ENCODE results near the gene GPC3. TPM values are rescaled to one million over a fixed set of nuclear protein-coding genes. Genes with fewer than 3 reads are reported as not detected.

Gene GPC3
- polyA plus RNA-seq, 12 donors: 274 to 737 (median 386) TPM

DNA sequence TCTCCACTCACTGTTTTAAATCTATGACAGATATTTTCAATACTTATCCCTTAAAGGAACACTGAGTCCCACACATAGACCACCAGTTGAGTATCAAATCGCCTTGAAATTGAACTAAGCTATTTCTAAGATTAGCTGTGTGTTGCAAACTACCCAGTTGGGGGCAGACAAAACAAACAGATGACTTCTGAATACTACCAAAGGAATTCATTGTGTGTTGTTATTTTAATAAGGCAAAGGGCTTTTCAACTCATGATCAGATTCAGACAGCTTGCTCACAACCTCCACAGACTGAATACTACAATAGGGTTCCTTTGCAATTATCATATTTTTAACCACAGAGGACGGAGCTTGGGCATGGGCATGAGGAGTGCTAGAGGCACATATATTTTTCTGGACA lies 287.1 kb downstream of the GPC3 start:
- no peak for DNase-seq

DNA sequence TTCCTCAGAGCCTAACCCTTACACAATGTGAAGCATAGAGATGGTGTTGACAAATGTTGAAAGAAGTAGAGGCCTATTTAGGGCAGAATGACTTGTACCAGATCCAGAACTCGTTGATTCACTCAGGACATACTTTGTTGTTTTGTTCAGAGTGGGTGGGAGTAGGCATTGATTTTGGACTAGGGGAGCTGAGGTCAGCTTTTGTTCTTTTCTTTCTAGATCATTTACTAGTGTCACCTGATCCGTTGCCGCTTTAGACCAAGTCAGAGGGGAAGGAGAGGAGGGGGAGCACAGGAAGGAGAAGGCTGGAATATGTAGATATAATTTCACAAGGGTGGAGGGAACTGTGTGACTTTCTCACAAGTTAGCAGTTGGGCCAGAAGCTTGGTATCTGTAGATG lies 287.7 kb downstream of the GPC3 start:
- no peak for DNase-seq

DNA sequence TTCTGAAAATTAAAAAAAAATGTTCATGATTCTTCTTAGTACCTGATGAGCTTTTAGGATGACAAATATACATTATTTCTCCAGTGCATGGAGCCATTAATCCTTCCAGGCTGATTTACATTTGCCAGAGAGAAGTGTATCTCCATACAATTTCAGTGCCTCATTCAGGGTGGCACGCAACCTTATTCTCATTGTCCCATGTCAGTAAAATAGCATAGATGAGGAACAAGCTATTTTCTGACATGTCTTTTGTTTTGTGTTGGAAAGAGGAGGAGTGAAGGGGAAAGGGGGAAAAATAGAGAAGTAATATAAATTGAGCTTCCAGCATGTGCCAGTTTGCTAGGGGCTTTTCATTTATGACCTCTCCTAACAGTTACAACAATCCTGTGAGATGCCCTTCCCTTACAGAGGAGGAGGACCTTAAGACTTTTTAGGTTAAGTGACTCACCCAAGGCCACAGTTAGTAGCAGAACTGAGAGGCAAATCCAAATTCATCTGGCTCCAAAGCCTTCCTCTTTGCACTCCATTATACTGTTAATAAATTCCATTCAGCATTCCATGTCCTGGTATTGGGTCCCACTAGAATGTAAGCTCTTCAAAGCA lies 295.3 kb downstream of the GPC3 start:
- no peak for DNase-seq

DNA sequence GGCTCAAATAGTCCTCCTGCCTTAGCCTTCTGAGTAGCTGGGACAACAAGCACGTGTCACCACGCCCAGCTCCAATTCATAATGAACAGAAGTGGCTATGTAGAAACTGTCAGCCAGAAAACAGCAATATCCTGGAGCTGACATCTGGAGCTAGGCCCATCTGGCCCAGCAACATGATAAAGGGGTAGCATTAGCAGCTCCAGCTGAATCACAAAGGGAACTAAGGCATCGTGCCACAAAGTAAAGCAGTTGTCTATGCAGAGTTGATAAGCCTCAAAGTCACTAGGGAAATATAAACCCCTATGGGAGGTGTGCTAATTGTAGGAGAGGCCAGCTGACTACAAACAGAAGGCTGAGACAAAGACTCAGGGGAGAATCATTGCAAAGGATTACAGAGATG lies 299.6 kb downstream of the GPC3 start:
- DNase-seq: peak; percentile 3

DNA sequence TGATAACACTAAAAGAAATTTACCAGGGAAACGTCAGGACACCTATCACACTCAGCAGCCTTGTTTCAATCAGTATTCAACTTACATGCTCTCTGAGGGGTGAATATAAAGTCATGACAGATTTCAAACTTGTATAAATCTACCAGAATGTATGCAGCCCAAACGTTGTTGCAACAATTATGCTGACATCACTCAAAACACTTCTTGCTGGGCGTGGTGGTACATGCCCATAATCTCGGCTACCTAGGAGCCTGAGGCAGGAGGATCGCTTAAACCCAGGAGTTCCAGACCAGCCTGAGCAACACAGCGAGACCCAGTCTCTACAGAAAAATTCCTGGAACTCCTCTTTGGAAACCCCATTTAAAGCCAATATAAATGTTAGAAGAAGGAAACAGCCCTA lies 303.5 kb downstream of the GPC3 start:
- DNase-seq: no peak

DNA sequence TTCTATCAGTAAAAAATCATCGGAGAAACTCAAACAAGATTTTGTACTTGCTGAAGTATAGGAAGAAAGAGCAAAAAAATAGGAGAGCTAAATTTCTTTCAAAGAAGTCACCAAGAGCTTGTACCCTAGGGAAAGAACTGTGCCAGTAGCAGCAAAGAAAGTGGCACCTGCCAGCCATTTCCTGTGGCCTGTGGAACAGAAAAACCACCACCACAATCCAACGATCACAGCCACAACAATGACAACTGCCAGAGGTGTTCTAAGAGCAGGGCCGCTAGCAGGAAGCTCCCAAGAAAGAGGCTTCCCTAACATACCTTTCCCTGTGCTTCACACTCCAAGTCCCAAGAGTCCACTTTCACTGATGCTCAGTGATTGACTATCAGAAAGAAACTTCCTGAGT lies 304.0 kb downstream of the GPC3 start:
- DNase-seq: no peak

DNA sequence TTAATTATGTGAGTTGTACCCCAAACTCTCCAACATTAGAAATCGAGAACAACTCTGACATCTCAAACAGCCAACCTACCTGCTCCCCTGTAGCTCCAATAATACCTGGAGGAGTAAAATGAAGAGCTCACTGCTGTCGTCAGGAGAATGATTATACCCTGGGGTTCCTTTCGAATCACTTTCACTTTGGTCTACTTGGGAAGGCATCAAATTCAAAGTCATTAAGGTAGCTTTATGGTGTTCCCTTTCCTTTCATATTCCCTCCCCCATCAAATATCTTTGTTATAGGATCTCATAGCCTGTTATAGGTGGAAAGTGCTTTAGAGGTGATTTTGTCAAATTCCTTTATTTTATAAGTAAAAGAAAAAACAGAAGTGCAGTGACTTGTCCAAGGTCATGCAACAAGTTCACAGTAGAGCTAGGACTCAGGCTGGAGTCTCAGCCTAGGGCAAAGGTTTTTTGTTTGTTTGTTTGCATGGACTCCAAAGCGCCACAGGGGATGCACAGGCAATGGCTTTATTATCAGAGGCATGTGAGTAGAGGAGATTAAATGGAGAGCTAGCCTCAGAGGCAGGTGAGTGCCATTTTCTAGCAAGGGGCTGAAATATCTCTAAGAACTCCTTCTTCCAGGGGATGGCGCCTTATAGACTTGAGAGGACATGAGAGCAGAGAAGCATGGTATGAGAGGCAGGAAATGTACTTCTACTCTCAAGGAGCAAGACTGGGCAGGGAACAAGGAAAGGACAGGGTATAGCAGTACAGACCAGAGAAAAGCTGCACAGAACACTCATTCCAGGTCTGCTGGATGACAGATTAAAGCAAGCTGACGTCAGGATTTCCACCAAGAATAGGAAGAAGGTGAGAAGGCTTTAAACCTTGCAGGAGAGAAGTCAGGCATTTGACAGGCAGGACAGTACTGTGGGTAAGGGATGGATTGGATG lies 308.0 kb downstream of the GPC3 start:
- no peak for DNase-seq

DNA sequence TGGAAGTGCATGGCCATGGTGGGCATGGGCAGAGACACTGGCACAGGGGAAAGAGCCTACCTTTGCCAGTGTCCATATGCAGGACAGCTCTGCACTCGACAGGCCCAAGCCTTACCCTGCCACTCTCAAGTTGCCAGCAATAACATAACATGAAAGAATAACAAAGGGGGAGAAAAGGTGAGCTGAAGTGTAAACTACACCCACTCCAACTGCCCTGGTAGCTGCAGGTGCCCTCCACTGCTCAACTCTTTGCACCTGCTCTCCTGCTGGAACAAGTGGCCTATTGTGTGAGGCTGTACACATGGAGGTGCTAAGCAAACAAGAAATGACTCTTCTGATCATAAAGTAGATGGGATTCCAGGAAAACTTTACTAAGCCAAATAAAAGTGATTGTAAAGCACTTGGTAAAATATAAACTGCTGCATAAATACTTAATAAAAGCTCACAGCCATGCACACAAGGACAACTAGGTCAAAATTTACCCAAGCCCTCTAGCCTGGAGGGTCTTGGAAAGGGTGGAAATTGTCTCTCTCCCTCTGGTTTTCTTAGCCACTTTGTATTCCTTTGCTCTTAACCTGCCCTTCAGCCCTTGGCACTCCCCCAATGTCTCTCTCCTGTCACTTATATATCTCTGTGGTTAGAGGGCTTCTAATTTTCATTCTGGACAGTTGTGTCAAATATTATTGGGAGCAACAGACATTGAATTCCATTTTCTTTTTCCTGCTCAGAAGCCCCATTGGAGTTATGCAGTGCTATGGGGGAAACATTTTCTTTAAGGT lies 308.9 kb downstream of the GPC3 start:
- no peak for DNase-seq

DNA sequence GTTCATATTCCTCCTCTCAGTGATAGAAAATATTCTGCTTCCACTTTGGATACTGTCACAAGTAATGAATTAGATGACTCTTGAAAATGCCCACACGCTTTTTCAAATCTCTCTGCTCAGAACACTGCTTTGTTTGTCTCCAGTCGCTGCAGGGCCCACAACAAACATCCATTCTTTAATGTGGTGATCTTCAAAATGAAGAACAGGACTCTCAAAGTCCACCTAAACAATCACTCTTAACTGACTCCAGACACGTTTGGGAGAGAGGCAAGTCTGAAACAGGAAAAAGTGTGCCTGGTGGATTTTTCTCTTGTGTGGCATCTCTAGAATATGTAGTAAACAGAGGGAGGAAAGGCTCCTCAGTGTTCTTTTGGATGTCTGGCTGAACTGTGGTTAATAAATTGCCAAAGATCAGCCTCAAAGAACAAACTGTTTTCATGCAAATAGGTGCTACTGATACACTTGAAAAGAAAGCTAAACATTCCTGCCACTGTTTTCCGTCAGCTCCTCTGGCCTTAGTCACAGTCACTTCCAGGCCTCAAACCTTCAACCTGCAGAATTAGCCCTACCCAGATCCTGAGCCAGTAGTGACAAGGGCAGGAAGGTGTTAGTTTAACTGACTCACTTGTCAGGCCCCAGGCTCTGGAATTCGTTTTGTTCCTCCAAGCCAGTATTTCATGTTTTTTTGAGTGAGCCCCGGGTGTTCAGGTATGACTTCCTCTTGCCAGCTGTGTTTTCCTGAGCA lies 310.5 kb downstream of the GPC3 start:
- DNase-seq: no peak

DNA sequence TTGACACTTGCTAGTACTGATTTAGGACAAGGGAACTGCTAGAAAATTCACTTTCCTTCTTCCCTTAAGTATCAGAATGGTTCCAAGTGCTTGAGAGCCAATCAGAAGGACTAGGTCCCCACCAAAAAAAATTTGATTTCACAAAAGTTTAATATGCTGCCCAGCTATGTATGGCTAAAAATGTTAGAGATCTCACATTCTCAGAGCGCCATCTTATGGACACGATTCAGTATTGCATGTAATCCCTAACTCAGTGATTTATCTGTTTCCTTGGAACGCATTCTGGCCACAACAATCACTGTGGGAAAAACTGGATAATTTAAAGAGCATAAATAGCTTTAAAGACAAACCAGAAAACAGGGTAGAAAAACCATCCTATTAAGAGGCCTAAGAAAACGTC lies 315.0 kb downstream of the GPC3 start:
- DNase-seq: peak; percentile 73

DNA sequence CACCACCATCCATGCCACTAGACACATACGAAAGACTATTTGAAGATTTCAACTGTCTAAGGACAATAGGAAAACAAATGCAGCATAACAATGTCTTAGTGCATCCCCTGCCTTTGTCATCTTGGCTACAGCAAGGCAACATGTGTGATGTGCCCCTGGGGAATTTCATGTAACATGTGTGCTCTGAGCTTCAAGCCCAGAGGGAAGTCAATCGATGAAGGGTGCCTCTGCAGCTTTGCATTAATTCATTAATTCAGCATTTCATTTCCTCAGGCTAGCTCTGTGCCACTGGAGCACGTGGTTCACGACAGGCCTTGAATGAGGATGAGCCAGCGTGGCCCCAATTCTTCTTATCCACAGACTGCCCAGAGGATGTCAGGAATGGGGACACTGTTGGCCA lies 316.2 kb downstream of the GPC3 start:
- DNase-seq: no peak

DNA sequence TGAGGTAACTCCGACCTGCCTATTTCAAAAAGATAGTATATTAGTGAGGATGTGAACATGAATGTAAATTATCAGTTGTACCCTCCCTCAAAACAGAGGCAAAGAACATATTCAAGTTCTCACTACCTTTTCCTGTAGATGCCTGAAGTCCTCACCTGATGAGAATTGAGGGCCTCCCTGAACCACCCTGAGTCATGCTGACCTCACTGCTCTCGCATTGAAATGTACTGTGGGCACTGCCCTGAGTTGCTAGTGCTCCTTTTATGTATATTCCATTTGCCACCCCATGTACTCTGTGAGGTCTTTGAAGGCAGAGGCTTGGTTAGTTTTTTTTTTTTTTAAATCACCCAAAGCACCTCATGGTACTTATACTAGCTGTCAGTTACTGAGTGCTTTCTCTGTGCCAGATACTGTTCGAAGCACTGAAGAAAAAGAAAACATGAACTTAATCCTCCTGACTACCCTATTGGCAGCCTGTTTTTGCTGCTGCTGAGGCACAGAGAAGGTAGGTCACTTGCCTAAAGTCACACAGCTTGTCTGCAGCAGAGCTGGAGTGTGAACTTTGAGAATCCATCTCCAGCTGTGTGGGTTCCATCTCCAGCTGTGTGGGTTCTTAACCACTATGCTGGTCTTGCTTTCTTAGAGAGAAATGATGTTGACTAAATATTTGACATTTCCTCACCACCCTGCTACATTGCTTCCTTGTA lies 317.0 kb downstream of the GPC3 start:
- DNase-seq: no peak

DNA sequence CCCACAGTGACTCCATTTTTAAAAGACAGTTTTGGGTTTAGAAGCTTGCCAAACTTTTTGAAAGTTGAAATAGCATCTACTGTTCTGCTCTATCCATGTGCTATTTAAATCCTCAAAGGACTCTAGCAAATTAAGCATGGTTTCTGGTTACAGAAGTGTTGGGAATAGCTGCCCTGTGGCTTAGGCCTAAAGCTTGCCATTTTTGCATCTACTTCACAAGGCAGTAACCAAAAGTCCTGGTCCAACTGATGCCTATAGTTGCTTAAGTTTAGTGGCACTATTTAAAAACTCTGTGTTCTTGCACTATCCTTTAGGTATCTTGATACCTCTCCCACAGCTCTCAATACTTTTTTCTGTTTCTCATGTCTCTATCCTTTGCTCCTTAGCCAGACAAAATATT lies 319.1 kb downstream of the GPC3 start:
- DNase-seq: no peak

DNA sequence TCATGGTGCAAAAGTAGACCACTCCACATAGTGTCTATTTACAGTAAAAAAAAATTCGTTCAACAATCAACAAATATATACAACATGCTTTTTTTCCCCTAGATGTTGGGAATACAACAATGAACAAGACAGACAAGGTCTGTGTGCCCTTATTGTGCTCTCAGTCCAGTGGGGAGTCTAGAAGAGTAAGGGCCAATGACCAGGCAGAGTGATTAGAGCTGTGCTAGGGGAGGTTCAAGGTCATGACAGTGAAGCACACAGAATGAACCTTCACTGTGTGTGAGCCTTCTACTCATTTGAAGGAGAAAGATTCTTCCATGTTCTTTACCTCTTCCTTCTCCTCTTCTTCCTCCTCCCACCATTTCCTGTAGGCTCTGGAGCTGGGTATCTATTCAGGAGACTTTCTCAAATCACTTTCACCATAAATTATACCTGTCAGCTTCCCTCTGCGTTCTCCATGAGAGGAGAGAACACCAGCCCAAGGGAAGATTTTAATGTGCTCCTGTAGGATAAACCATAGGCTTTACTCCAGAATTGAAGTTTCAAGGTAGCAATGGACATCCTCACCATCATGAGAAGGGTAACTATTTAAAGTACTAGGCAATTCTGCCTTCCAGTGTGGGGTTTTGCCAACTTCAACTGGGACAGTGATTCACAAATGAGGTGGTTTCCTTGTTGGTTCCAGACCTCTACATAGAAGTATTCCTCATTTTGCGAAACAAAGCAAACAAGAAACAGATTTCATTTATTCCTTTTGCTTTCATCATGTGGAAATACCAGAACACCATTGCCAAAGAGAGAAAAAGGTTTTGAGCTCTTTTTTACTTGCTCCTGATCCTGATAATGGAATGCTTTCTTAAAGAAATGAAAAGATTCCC lies 323.2 kb downstream of the GPC3 start:
- no peak for DNase-seq

DNA sequence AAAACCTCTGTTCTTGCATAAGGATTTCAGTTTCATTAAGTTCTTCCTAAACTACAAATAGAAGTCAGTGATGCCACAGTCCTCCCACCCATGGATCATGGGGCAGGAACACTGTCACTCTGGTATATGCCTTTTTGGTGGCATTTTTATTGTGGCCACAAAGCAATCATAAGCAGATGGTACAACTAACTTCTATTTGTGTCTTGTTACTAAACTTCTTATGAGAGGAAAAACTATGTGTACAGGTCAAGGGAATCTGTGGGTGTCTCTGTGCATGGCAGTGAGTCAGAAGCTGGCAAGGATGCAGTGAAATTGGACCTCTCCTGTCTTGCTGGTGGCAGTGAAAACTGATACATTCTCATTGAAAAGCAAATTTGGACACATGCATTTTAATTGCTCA lies 325.1 kb downstream of the GPC3 start:
- DNase-seq: no peak

DNA sequence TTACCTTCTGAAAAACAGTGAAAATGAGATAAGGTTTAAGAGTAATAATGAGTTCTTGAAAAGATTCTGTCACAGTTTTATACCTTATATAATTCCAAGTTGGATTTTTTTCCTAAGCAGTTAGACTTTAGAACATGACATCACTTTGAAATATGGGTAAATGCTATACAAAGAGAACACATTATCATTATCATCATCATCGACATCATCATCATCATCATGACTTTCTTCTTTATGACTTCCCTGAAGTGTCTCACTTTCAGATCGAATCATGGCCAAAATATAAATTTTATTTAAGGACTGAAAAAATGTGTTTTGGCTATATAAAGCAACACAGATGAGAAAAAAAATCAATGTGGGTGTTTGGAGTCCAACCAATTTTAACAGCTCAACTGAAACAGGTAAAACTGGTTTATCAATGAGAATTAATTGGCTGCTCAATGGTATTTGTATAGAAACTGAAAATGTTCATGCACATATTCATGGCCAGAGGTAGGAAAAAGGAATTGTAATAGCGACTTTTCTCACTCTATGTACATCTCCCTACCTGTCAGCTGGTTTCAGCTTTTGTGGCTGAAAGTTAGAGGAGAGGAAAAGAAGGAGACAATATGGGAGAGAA lies 327.0 kb downstream of the GPC3 start:
- DNase-seq: no peak

DNA sequence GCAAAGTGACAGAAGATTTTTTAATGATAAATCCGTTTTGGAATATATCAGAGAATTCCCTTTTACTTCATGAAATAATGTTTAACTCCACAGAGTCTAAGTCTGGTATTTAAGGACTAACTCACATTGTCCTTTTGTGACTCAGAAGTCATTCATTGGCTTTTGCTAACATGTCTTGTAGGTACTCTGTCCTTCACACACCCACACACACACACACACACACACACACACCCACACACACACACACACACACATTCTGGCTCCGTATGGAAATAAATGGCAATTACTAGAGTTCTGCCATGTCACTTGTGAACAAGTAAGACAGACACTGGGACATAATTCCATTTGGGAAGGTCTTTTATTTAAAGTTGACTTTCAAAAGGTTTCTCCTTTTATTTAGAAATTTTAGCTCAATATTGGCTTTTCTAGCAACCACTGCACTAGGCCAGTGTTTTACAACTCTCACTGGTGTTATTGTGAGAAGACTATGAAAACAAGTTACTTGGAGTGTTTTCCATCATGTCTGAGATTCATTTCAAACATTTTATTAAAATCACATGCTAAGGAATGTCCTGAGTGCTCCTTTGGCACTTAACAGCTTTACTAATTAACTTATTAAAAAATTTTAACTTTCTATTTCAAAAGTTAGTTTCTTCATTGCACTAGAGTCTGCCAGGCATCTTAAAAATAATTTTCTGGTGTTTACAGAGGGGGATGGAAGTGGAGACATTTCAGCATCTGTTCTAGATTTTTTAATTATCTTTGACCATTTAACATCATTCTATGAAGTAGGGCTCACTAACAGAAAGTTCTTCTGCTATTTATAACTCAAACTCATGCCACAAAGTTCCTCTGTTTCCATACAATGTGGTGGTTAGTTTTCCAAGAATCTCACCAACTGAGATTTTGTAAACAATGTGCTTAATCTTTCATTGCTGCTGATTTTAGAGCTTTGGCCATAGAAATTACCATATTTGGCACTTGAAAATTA lies 329.8 kb downstream of the GPC3 start:
- no peak for DNase-seq

DNA sequence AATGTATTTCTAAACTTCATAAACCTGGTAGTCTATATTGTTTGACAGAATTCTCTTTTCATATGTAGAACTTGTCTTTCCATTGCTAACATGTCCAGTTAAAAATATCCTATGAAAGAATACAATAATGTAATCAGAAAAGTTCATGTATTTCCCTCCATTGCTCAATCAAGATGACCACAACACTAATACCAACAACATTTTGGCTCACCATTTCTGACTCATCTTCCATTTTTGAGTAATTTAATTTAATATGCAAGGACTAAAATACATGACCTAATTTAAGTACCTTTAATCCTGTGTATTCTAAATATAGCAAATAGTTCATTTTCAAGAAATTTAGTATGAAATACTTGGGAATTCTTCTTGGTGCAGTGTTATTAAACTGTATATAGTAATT lies 330.6 kb downstream of the GPC3 start:
- DNase-seq: no peak

DNA sequence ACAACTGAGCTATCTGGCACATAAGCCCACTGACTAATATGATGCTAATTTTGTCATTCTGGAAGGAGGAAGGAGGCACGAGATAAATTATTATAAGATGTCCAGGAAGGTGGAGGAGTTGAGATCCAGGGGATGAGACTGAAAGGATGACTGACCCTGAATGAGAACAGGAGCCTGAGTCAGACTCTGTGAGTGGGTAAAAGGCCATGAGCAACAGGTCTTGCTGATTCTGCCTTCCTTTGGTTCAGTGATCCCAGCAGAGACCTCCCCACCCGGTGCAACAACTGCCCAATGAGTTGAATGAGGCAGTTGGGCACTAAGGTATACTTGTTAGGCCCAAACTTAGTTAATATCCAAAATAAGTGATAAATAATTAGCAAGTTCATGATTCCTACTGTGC lies 332.0 kb downstream of the GPC3 start:
- DNase-seq: no peak

All from muscle of arm (tissue), 12 donors.